CD4-positive, alpha-beta T cell treated with Interleukin-15 for 4 hours (primary cell): ENCODE measurements around the gene CYP11A1.

Experiments
- DNase-seq: peaks from one replicate; pipeline ENCODE4 v3.0.0-alpha.2; 2020; ENCODE audit warnings: low spot score

Gene CYP11A1

GRCh38 chr15:74367296-74367854 is at the start of gene CYP11A1:
TSS of gene CYP11A1 (minus strand) at chr15:74367646. CDS start at chr15:74367585, 61 bp downstream.
- no peak for DNase-seq

GRCh38 chr15:74417225-74417624 is 49.8 kb upstream of the CYP11A1 start:
- no peak for DNase-seq

GRCh38 chr15:74415966-74416916 is 48.8 kb upstream of the CYP11A1 start:
- no peak for DNase-seq

- DNase-seq, result no peak
Measured at GRCh38 chr15:74414603-74415338, 47.3 kb upstream of the CYP11A1 start.

GRCh38 chr15:74414081-74414580 is 46.7 kb upstream of the CYP11A1 start:
- no peak for DNase-seq

GRCh38 chr15:74413350-74414080 is 46.1 kb upstream of the CYP11A1 start:
- DNase-seq, result no peak

GRCh38 chr15:74412159-74412558 is 44.7 kb upstream of the CYP11A1 start:
- DNase-seq, result no peak

GRCh38 chr15:74411686-74412085 is 44.2 kb upstream of the CYP11A1 start:
- no peak for DNase-seq

GRCh38 chr15:74410502-74410901 is 43.1 kb upstream of the CYP11A1 start:
- no peak for DNase-seq

GRCh38 chr15:74409225-74409624 is 41.8 kb upstream of the CYP11A1 start:
- DNase-seq, result no peak

- no peak for DNase-seq
Measured at GRCh38 chr15:74408815-74409214, 41.4 kb upstream of the CYP11A1 start.

GRCh38 chr15:74408385-74408784 is 40.9 kb upstream of the CYP11A1 start:
- no peak for DNase-seq

GRCh38 chr15:74406992-74407705 is 39.7 kb upstream of the CYP11A1 start:
- no peak for DNase-seq

GRCh38 chr15:74406517-74406916 is 39.1 kb upstream of the CYP11A1 start:
- no peak for DNase-seq

GRCh38 chr15:74405823-74406222 is 38.4 kb upstream of the CYP11A1 start:
- no peak for DNase-seq

- no peak for DNase-seq
Measured at GRCh38 chr15:74403991-74404563, 36.6 kb upstream of the CYP11A1 start.

- no peak for DNase-seq
Measured at GRCh38 chr15:74403588-74403919, 36.1 kb upstream of the CYP11A1 start.

GRCh38 chr15:74402873-74403587 is 35.6 kb upstream of the CYP11A1 start:
- peak; percentile 53 for DNase-seq

GRCh38 chr15:74402337-74402841 is 34.9 kb upstream of the CYP11A1 start:
- DNase-seq, result no peak
